ENCODE data around the gene ERC2.
"Not testable (repeated sequence)": the region's sequence is repeated elsewhere in the genome, so short reads cannot be mapped to it uniquely, and the experiment has no call there.

Gene ERC2

DNA sequence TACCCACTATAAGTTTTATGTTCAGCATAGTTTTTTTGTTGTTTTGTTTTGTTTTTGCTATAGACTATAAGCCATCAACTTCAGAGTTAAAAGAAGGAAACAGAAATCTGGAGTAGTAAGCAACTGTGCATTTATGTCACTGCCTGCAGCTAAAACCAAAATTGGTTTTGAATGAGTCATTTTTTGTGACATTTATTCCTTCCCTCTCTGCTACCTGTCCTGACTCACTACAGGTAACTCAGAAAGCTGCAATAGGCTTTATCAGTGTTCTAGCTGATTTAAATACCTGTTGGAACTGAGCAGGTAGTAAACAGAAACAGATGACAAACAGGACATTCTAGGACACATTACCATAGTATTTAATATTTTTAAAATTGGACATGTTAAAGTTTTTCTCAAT, 587.9 kb downstream of the ERC2 start:
- DNase-seq (ENCODE audit: low read depth), result no peak

- peak; percentile 40 for DNase-seq (ENCODE audit: low read depth)
Measured at GRCh38 chr3:55879901-55880331, 588.4 kb downstream of the ERC2 start.

- DNase-seq (ENCODE audit: low read depth), result peak; percentile 24
Measured at GRCh38 chr3:55877703-55878102, 590.6 kb downstream of the ERC2 start.

- no peak for DNase-seq (ENCODE audit: low read depth)
Measured at GRCh38 chr3:55876560-55876959, 591.7 kb downstream of the ERC2 start.

GRCh38 chr3:55875113-55875512, 593.2 kb downstream of the ERC2 start:
- DNase-seq (ENCODE audit: low read depth), result no peak

DNA sequence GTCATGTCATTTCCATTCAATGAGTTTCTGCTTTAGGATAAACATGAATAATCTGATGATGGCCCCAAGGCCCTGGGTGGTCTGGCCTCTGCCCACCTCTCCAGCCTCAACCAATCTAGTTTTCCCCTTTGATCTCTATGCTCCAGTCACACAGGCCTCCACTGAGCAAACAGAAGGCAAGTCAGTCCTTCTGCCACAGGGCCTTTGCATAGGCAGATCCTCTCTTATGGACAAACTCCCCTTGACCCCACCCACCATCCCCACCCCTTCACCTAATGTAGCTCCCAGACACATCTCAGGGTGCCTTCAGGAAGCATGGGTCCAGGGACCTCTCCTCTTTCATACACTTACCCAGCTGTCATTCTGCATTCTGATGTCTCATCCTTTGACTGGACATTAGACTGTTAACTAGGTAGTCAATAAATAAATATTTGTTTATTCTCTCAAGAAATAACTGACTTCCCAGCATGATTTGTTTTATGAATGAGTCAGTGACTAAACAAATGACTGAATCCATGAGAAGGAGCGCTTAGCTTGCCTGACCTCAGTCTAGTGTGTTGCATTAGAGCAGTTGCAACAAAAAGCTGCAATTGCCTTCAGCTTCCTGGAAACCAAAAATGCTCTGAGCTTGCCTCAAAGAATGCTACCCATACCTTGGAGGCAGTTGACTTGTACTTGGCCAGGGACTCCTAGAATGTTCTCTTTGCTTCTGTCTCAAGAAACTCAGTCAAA, 594.6 kb downstream of the ERC2 start:
- peak; percentile 50 for DNase-seq (ENCODE audit: low read depth)

DNA sequence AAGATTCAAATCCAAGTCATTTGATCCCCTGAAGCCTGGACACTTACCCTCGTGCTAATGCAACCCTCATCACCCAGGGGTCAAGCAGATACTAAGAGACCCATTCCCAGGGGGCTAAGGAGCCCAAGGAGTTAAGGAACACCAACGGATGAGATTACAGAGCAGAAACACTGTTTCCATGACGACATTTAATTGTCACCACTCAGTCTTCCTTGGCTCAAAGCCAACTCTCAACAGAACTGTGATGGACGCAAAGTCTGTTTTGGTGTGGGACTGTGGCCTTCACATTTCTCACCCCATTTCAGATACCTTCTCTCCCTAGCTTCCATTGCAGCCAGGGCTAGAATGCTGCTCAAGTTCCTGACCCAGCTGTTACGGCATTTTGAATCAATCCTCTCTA, 597.7 kb downstream of the ERC2 start:
- no peak for DNase-seq (ENCODE audit: low read depth)

DNA sequence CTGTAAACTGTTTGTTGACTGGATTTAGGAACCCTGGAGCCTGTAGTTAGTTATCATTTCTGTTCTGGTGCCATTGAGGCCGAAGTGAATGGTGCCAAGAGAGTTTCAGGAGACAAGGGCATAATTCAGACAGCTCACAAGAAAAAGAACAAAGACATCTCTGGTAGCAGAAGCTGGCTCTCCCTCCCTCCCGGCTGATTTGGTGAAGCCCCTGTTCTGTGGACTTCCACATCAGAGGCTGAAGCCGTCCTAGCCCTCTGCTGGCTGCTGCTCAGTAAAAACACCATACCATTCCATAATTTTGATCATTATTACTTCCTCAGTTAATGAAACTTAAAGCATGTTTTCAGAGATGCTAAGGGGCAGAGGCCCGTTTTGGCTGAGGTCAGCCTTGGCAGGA, 599.9 kb downstream of the ERC2 start:
- DNase-seq (ENCODE audit: low read depth), result peak; percentile 3

DNA sequence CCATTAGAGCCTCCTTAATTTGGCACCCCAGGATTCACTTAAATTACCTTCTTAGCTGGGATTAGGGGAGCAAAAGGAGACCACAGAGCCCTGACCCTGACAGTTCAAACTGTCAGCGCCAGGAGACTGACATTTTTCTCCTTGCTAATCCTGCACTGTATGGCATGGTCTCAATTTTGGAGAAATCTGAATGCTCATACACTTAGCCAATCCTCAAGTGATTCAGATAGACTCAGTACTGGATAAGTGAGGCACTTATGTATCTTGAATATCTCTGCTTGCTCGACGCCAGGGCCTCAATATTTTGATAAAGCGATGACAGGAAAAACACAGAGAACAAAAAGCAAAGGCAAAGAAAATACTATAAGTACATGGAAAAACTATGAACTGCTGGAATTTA, 605.2 kb downstream of the ERC2 start:
- DNase-seq (ENCODE audit: low read depth), result no peak

DNA sequence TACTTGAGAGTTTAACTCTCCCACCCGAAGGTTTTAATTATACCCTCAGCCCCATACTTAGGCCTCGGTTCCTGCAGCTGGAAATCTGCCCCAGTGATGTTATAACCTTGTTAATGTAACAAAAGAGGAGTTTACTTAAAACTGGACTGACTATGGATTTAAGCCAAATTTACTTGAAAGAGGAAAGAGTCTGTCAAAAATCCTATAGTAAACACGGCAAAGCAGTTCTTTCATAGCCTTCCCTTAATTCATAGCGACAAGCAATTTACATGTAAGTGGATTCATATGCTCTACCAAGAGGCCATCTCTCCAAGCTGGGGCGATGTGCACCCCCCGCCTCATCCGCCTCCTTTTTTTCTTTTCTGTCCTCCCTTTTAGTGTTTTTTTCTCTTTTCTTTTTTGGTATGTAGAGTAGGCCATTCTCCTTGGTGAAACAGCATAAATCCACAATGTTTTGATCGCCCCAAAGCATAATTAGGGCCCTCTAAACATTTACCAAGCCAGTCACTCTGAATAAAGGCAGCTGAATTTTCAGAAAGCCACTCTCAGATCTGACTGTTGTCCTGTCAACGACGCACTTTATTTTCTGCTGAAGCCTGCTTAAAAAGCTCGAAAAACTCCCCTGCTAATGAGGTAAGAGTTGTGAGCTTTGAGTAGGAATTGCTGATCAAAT, 608.1 kb downstream of the ERC2 start:
- no peak for DNase-seq (ENCODE audit: low read depth)

GRCh38 chr3:55859305-55859704, 609.0 kb downstream of the ERC2 start:
- DNase-seq (ENCODE audit: low read depth), result no peak

- DNase-seq (ENCODE audit: low read depth), result no peak
Measured at GRCh38 chr3:55858727-55859126, 609.5 kb downstream of the ERC2 start.

DNA sequence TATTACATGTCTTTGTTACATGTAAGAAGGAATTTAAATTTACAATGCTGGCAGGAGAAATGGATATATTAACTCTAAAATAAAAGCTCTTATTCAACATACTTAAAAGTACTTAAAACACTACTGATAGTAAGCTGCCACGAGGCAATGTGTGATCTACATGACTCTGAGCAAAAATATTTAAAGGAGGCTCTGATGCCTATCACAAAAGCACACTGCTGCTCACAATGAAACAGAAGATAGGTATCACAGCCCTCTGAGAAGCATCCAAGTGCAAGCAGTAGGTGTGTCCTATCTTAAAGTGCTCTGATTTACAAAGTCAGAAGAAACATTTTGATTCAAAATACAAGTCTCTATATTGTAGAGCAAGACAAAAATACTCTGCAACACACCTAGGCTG, 610.0 kb downstream of the ERC2 start:
- DNase-seq (ENCODE audit: low read depth), result no peak

DNA sequence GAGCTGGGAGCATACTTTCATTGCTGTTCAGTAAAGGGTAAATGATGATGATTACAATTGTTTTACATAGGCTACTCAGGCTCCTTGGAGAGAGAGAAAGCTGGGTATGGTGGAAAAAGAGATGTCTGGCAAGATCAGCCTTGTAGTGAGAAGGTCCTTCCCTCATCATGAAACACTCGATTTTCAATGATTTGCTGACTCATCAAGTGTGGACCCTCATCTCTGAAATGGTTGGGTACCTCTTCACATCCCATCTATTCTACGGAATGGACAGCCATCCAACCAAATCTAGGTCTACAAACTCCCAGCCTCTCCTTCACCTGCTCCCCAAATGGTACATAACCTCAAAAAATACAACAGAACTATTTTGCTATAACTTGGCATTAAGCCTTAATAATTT, 610.6 kb downstream of the ERC2 start:
- DNase-seq (ENCODE audit: low read depth), result no peak

DNA sequence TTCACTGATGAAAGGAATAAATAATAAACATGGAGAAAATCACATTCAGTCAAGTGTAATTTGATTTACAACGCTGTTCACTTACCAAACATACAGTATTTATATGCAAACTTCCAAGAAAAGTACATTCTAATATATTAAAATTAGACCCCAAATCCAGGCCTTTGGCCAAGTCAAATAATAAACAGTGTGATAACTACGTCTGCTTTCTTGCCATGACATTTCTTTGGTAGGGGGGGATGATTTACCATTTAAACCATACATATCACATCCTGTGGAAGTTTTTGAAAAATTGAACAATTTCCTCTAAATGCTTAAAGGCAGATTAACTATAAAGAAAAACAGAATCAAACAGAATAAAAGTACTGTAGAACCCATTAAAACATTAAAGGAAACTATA, 613.0 kb downstream of the ERC2 start:
- no peak for DNase-seq (ENCODE audit: low read depth)

GRCh38 chr3:55854494-55854893, 613.8 kb downstream of the ERC2 start:
- DNase-seq (ENCODE audit: low read depth), result no peak

- DNase-seq (ENCODE audit: low read depth), result no peak
Measured at GRCh38 chr3:55852326-55852725, 615.9 kb downstream of the ERC2 start.

- DNase-seq (ENCODE audit: low read depth), result no peak
Measured at GRCh38 chr3:55842204-55842603, 626.1 kb downstream of the ERC2 start.

DNA sequence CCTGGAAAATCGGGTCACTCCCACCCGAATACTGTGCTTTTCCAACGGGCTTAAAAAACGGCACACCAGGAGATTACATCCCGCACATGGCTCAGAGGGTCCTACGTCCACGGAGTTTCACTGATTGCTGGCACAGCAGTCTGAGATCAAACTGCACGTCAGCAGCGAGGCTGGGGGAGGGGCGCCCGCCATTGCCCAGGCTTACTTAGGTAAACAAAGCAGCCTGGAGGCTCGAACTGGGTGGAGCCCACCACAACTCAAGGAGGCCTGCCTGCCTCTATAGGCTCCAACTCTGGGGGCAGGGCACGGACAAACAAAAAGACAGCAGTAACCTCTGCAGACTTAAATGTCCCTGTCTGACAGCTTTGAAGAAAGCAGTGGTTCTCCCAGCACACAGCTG, 636.4 kb downstream of the ERC2 start:
- DNase-seq (ENCODE audit: low read depth), result not testable (repeated sequence)

DNA sequence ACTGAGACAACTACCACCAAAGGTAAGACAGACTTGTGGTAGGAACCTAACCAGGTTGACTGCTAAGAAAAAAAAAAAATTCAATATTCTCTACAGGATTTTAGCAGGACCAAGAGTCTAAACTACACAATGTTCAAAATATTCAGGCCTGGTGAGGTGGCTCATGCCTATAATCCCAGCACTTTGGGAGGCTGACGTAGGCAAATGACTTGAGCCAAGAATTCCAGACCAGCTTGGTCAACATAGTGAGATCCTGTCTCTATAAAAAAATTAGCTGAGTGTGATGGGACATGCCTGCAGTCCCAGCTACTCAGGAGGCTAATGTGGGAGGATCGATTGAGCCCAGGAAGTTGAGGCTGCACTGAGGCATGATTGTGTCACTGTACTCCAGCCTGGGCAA, 639.6 kb downstream of the ERC2 start:
- DNase-seq (ENCODE audit: low read depth), result no peak

DNA sequence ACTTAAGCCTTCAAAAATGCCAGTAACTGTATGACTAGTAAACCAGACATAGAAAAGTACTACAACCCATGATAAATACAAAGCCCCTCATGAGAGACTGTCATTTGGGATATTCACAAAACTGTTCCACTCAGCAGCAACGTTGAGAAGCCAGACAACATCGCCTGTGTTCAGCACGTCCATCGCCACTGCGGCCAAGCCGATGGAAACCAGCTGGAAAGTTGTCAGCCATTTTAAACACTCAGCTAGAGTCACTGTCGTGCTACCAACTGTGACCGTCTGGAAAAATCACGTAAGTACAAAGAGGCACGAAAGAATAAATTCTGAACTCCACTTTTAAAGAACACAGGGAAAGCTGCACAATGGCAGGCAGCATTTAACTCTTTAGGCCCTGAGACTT, 640.5 kb downstream of the ERC2 start:
- no peak for DNase-seq (ENCODE audit: low read depth)

- DNase-seq (ENCODE audit: low read depth), result no peak
Measured at GRCh38 chr3:55826731-55827496, 641.4 kb downstream of the ERC2 start.

DNA sequence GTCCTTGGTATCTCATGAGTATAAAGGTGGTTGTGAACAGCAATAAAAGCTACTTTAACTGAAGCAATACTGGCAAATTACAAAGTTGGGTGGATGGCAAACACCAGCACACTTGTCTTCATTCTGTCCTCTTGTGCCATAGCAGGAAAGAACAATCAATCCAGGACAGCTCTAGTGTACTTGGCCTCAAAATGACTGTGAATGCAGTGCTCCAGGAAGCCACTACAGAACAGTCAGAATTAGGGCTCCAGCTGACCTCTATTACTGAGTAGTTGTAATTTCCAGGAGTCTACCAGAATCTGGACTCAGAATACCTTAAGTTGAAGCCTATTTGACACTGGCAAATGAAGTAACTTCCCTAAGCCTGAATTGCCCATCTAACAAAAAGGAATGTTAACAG, 642.2 kb downstream of the ERC2 start:
- DNase-seq (ENCODE audit: low read depth), result no peak
